HCT116 (cell line): Measurements from ENCODE around the gene ARFRP1. TPM values are rescaled to one million over a fixed set of nuclear protein-coding genes. Genes with fewer than 3 reads are reported as not detected.

Experiments
- ATAC-seq: fragments of 200-7000 bp; cut with Tn5 transposase; 2 replicates; pipeline ENCODE4 v1.9.1; 2020; ENCODE audit warnings: mild to moderate bottlenecking, moderate library complexity
- BruUV-seq: library from RNA; stranded (reverse); fragments of 400-500 nt; replicated peaks from 2 replicates; lab custom pipeline; 2021; lab: Mats Ljungman, UMichigan
- CTCF ChIA-PET: fragments of 300-600 bp; sonication (Branson Sonifier 250); formaldehyde crosslinking; loops from one replicate; lab custom pipeline; 2021; ENCODE audit warnings: antibody characterized with exemption; lab: Charles Lee
- POLR2A ChIA-PET: fragments of 300-600, 350-600 bp; sonication (Branson Sonifier 250); formaldehyde crosslinking; loops from one replicate; lab custom pipeline; 2021; ENCODE audit warnings: antibody characterized with exemption; lab: Charles Lee
- RAD21 ChIA-PET, 2 experiments: fragments of 300-600 bp; sonication (Branson Sonifier 250); formaldehyde crosslinking; loops; one replicate each; lab custom pipeline; 2023; ENCODE audit warnings: low total read pairs in 2 of 2; ENCODE audit not compliant: uncharacterized antibody in 2 of 2, unreplicated experiment in 2 of 2, low non-redundant PET in 1 of 2; lab: Charles Lee
- DNase-seq: peaks from one replicate; pipeline ENCODE4 v3.0.0-alpha.2; 2010; ENCODE audit warnings: low read depth, low spot score
- H2AFZ ChIP-seq: fragments of 200-600 bp; shearing (Covaris generic), sonication (generic); 2 replicates; pipeline ENCODE4 v1.6.1; 2017; ENCODE audit warnings: low read depth, mixed run types, mixed read lengths, antibody characterized with exemption, low read length; ENCODE audit not compliant: poor library complexity, severe bottlenecking
- H3K27ac ChIP-seq: 2 replicates; pipeline ENCODE4 v1.5.1; 2012; ENCODE audit warnings: low read depth, low read length
- H3K27me3 ChIP-seq: fragments of 200-600 bp; sonication (generic); 2 replicates; pipeline ENCODE4 v1.6.1; 2016; ENCODE audit warnings: mixed run types, low read length, mixed read lengths; ENCODE audit not compliant: insufficient read depth
- H3K36me3 ChIP-seq, 2 experiments: fragments of 200-500 bp in 1 of 2; fragments of 200-600 bp in 1 of 2; sonication (Bioruptor generic) in 1 of 2; sonication (generic) in 1 of 2; 2 replicates each; pipeline versions ENCODE4 v1.5.1 to v1.6.1; 2014 to 2016; ENCODE audit warnings: low read length in 2 of 2, inconsistent platforms in 1 of 2, mixed read lengths in 1 of 2, mixed run types in 1 of 2; ENCODE audit not compliant: insufficient read depth in 2 of 2, control insufficient read depth in 1 of 2
- H3K4me1 ChIP-seq, 2 experiments: fragments of 200-600 bp in 1 of 2; sonication (generic) in 1 of 2; 2 replicates each; pipeline versions ENCODE4 v1.5.1 to v1.6.1; 2012 to 2017; ENCODE audit warnings: low read length in 2 of 2, inconsistent platforms in 1 of 2, mild to moderate bottlenecking in 1 of 2, mixed read lengths in 1 of 2, mixed run types in 1 of 2, moderate library complexity in 1 of 2; ENCODE audit not compliant: insufficient read depth in 2 of 2, control insufficient read depth in 1 of 2
- H3K4me2 ChIP-seq: fragments of 200-600 bp; sonication (generic); 2 replicates; pipeline ENCODE4 v1.6.1; 2017; ENCODE audit warnings: mixed run types, low read length, mixed read lengths
- H3K4me3 ChIP-seq, 2 experiments: fragments of 200-600 bp in 1 of 2; sonication (generic) in 1 of 2; replicated peaks in 1 of 2; 2 replicates each; pipeline ENCODE4 v1.5.1; 2011 to 2016; ENCODE audit warnings: low read length in 2 of 2, control low read depth in 1 of 2, low read depth in 1 of 2, mild to moderate bottlenecking in 1 of 2, mixed read lengths in 1 of 2, mixed run types in 1 of 2
- H3K79me2 ChIP-seq: fragments of 200-600 bp; sonication (generic); 2 replicates; pipeline ENCODE4 v1.6.1; 2017; ENCODE audit warnings: mild to moderate bottlenecking, mixed run types, low read length, moderate library complexity, mixed read lengths; ENCODE audit not compliant: insufficient read depth
- H3K9ac ChIP-seq: fragments of 200-600 bp; sonication (generic); 2 replicates; pipeline ENCODE4 v1.6.1; 2016; ENCODE audit warnings: low read length, mixed read lengths
- H3K9me2 ChIP-seq: fragments of 200-600 bp; sonication (generic), shearing (Covaris generic); 2 replicates; pipeline ENCODE4 v1.6.1; 2017; ENCODE audit warnings: mixed run types, mild to moderate bottlenecking, moderate library complexity; ENCODE audit not compliant: insufficient read depth
- H3K9me3 ChIP-seq, 2 experiments: fragments of 200-500 bp in 1 of 2; fragments of 200-600 bp in 1 of 2; sonication (Bioruptor generic) in 1 of 2; sonication (generic) in 1 of 2; 2 replicates each; pipeline ENCODE4 v1.6.1; 2014 to 2017; ENCODE audit warnings: low read length in 2 of 2, mixed read lengths in 2 of 2, inconsistent platforms in 1 of 2, low read depth in 1 of 2, mild to moderate bottlenecking in 1 of 2, mixed run types in 1 of 2, moderate library complexity in 1 of 2; ENCODE audit not compliant: control insufficient read depth in 1 of 2, insufficient read depth in 1 of 2
- H4K20me1 ChIP-seq: fragments of 200-600 bp; sonication (generic), shearing (Covaris generic); 2 replicates; pipeline ENCODE4 v1.6.1; 2017; ENCODE audit warnings: mixed run types, mild to moderate bottlenecking, moderate library complexity; ENCODE audit not compliant: insufficient read depth
- ATF3 ChIP-seq: IDR thresholded peaks from 2 replicates; pipeline ENCODE4 v1.6.1; 2012
- CBX3 ChIP-seq: IDR thresholded peaks from 2 replicates; pipeline ENCODE4 v1.6.1; 2012; ENCODE audit warnings: low read depth
- CTCF ChIP-seq, 3 experiments: fragments of 200-600 bp in 1 of 3; sonication (generic) in 1 of 3; IDR thresholded peaks in 2 of 3; conservative IDR thresholded peaks in 1 of 3; 2 replicates each; pipeline ENCODE4 v1.5.1; 2012 to 2017; ENCODE audit warnings: low read depth in 2 of 3, low read length in 2 of 3, antibody characterized with exemption in 1 of 3, borderline replicate concordance in 1 of 3, control low read depth in 1 of 3, mild to moderate bottlenecking in 1 of 3, mixed read lengths in 1 of 3, mixed run types in 1 of 3, moderate library complexity in 1 of 3; ENCODE audit not compliant: insufficient read depth in 1 of 3
- EGR1 ChIP-seq: IDR thresholded peaks from 2 replicates; pipeline ENCODE4 v1.6.1; 2012; ENCODE audit warnings: low read depth
- EZH2 ChIP-seq: fragments of 200-600 bp; sonication (generic); IDR thresholded peaks from 2 replicates; pipeline ENCODE4 v1.6.1; 2017; ENCODE audit warnings: antibody characterized with exemption, mixed run types
- EZH2phosphoT487 ChIP-seq: fragments of 200-600 bp; IDR thresholded peaks from 2 replicates; pipeline ENCODE4 v1.6.1; 2018; ENCODE audit warnings: antibody characterized with exemption, borderline replicate concordance
- FOSL1 ChIP-seq: IDR thresholded peaks from 2 replicates; pipeline ENCODE4 v1.6.1; 2012; ENCODE audit warnings: low read depth
- MAX ChIP-seq: IDR thresholded peaks from 2 replicates; pipeline ENCODE4 v1.6.1; 2012
- POLR2A ChIP-seq: IDR thresholded peaks from 2 replicates; pipeline ENCODE4 v1.7.0; 2011; ENCODE audit warnings: borderline replicate concordance; ENCODE audit not compliant: insufficient read depth, insufficient read length; ENCODE audit errors: extremely low read depth
- RAD21 ChIP-seq: IDR thresholded peaks from 2 replicates; pipeline ENCODE4 v1.6.1; 2012; ENCODE audit warnings: low read depth, mild to moderate bottlenecking
- SIN3A ChIP-seq: IDR thresholded peaks from 2 replicates; pipeline ENCODE4 v1.6.1; 2012; ENCODE audit warnings: low read depth
- SP1 ChIP-seq: IDR thresholded peaks from 2 replicates; pipeline ENCODE4 v1.6.1; 2012; ENCODE audit warnings: low read depth
- SRF ChIP-seq: IDR thresholded peaks from 2 replicates; pipeline ENCODE4 v1.6.1; 2012; ENCODE audit warnings: low read depth
- TCF7L2 ChIP-seq: IDR thresholded peaks from 2 replicates; pipeline ENCODE4 v1.7.0; 2011; ENCODE audit warnings: borderline replicate concordance, inconsistent platforms; ENCODE audit not compliant: insufficient read depth, insufficient read length; ENCODE audit errors: extremely low read depth
- YY1 ChIP-seq: IDR thresholded peaks from 2 replicates; pipeline ENCODE4 v1.6.1; 2011; ENCODE audit warnings: low read length, low read depth, moderate library complexity, mild to moderate bottlenecking; ENCODE audit not compliant: insufficient replicate concordance; ENCODE audit errors: extremely low read depth
- ZBTB33 ChIP-seq: IDR thresholded peaks from 2 replicates; pipeline ENCODE4 v1.6.1; 2011; ENCODE audit warnings: mild to moderate bottlenecking, low read length, moderate library complexity; ENCODE audit not compliant: insufficient replicate concordance; ENCODE audit errors: extremely low read depth
- ZFX ChIP-seq: fragments of 450-650 bp; IDR thresholded peaks from 2 replicates; pipeline ENCODE4 v1.6.1; 2017
- ZNF274 ChIP-seq: fragments of 200-500 bp; sonication (Bioruptor generic); IDR thresholded peaks from 2 replicates; pipeline ENCODE4 v1.6.1; 2014; ENCODE audit warnings: mild to moderate bottlenecking, low read depth, low read length, inconsistent platforms
- intact Hi-C: fragments of 100-400 bp; cut with micrococcal nuclease; formaldehyde crosslinking; loops from 2 replicates; pipeline ENCODE4 v1.10.0; 2022
- total RNA-seq: library from RNA; stranded (reverse); gene quantifications from one replicate; pipeline ENCODE4 v1.2.1, GENCODE V29; 2021; ENCODE audit not compliant: unreplicated experiment

ARFRP1 gene
- total RNA-seq, 1 experiment from 2014 or later, result 53.7 TPM

- DNase-seq, result no peak
- Histone ChIP-seq H3K9me3 (no peaks in the 10 kb centered on the region), H3K79me2 (peaks cover 18% of the 10 kb centered on the region), H3K4me3 (no peak overlapping the region), H3K9ac (no peak overlapping the region), H3K27ac (no peak overlapping the region), H3K36me3 (peaks cover 3 to 23% of the 10 kb centered on the region in 2 experiments; a peak in 2 of 4 replicates), H3K27me3 (no peaks in the 10 kb centered on the region), H3K9me2 (no peaks in the 10 kb centered on the region), H2AFZ (no peak overlapping the region), H4K20me1 (no peaks in the 10 kb centered on the region), H3K4me2 (no peak overlapping the region), H3K4me1 (peaks cover 7 to 16% of the 10 kb centered on the region in 2 experiments; a peak in 3 of 4 replicates)
- ChIA-PET POLR2A (no interaction called here), CTCF (no interaction called here), RAD21 (no interaction called here)
- BruUV-seq, result no TSS peak
- no peak for ATAC-seq
- intact Hi-C loops, result no loop called here
- TF ChIP-seq ZFX (no peak), YY1 (no peak), SRF (no peak), ATF3 (no peak), EZH2 (no peak), SIN3A (no peak), MAX (no peak), POLR2A (no peak), CBX3 (no peak), RAD21 (no peak), ZNF274 (no peak), EGR1 (no peak), EZH2phosphoT487 (no peak), CTCF (IDR thresholded peaks at IDR 0.05 in 2 of 3, conservative IDR thresholded peaks at IDR 0.05 in 1 of 3; ENCODE audit: borderline replicate concordance in 1 of 3, insufficient read depth in 1 of 3, low read depth in 2 of 3, low read length in 2 of 3) (no peak), SP1 (no peak), FOSL1 (no peak), ZBTB33 (no peak), TCF7L2 (no peak)
Measured at GRCh38 chr20:63744158-63744557, 36.4 kb upstream of the ARFRP1 start.
